Measurements from ENCODE around the gene ZBTB16.

DNA sequence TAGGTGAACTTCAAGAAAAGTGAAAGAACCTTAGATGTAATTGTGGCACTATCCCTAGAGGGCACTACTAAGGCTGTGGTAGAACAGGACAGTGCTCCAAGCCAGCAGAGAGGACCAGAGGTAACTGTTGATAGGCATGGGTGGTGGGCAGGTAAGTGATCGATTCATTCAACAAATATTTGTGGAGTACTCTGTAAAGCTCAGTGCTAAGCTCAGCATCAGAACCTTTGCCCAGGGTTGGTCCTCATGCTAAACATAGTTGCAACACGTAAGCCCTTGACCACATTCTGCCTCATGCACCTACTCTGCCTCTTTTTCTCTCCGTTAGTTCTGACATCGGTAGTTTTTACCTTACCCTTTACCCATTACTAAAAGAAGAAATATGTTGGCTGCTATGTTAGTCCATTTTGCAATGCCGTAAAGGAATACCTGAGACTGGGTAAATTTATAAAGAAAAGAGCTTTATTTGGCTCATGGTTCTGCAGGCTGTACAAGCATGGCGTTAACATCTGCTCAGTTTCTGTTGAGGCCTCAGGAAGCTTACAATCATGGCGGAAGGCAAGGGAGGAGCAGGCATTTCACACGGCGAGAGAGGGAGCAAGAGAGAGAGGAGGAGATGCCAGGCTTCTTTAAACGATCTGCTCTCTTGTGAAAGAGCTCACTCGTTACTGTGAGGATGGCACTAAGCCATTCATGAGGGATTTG, 218.3 kb downstream of the ZBTB16 start:
- TF ChIP-seq, protein P1, sequence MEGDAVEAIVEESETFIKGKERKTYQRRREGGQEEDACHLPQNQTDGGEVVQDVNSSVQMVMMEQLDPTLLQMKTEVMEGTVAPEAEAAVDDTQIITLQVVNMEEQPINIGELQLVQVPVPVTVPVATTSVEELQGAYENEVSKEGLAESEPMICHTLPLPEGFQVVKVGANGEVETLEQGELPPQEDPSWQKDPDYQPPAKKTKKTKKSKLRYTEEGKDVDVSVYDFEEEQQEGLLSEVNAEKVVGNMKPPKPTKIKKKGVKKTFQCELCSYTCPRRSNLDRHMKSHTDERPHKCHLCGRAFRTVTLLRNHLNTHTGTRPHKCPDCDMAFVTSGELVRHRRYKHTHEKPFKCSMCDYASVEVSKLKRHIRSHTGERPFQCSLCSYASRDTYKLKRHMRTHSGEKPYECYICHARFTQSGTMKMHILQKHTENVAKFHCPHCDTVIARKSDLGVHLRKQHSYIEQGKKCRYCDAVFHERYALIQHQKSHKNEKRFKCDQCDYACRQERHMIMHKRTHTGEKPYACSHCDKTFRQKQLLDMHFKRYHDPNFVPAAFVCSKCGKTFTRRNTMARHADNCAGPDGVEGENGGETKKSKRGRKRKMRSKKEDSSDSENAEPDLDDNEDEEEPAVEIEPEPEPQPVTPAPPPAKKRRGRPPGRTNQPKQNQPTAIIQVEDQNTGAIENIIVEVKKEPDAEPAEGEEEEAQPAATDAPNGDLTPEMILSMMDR (IDR thresholded peaks at IDR 0.05 in 8 of 11, conservative IDR thresholded peaks at IDR 0.05 in 3 of 11) = no peak
- no peak for TF ChIP-seq POLR2A (IDR thresholded peaks at IDR 0.05)

Measured in spleen (tissue), 7 donors.